ENCODE data around the gene TRIM46. TPM values are rescaled to one million over a fixed set of nuclear protein-coding genes. Genes with fewer than 3 reads are reported as not detected.
A peak's percentile ranks its signal among the peaks of the same experiment; 100 is the strongest.

The TRIM46 gene
- total RNA-seq, 4 donors from 2014 or later = 0.17 to 1.2 (median 0.62) TPM; not detected in 1

GRCh38 chr1:155177918-155178281 is 4.3 kb downstream of the TRIM46 start:
- intact Hi-C loops (cut with DNase I; ENCODE audit: low total_unique reads) = no loop called here
- H3K4me3 ChIP-seq (ENCODE audit: low read depth, poor library complexity, severe bottlenecking) = no peak overlapping the region
- no peak for TF ChIP-seq CTCF (IDR thresholded peaks at IDR 0.05)
- no peak for TF ChIP-seq POLR2A (IDR thresholded peaks at IDR 0.05)
- DNase-seq (ENCODE audit: low spot score in 2 of 2) = peak in 1 of 2 donors; percentile 65
- 89 to 94% methylated on average over 9 of the region's 9 CpGs for WGBS, 2 donors

- no peak overlapping the region for H3K4me3 ChIP-seq (ENCODE audit: low read depth, poor library complexity, severe bottlenecking)
- WGBS, 2 donors = 81% methylated on average over 30 of the region's 30 CpGs
- peak in 1 of 2 donors; percentile 84 for DNase-seq (ENCODE audit: low spot score in 2 of 2)
These were observed 4.9 kb downstream of the TRIM46 start for GRCh38 chr1:155178441-155179111.

GRCh38 chr1:155179112-155180031 is 5.7 kb downstream of the TRIM46 start:
- H3K4me3 ChIP-seq (ENCODE audit: low read depth, poor library complexity, severe bottlenecking) = no peak overlapping the region
- WGBS, 2 donors = 87% methylated on average over 30 to 31 of the region's 31 CpGs
- peak in 1 of 2 donors; percentile 82 for DNase-seq (ENCODE audit: low spot score in 2 of 2)
- TF ChIP-seq POLR2A (IDR thresholded peaks at IDR 0.05) = no peak
- TF ChIP-seq CTCF (IDR thresholded peaks at IDR 0.05) = no peak
- intact Hi-C loops (cut with DNase I; ENCODE audit: low total_unique reads) = no loop called here

More at GRCh38 chr1:155178441-155179111, 4.9 kb downstream of the TRIM46 start:
- intact Hi-C loops (cut with DNase I; ENCODE audit: low total_unique reads) = no loop called here
- no peak for TF ChIP-seq CTCF (IDR thresholded peaks at IDR 0.05)
- TF ChIP-seq POLR2A (IDR thresholded peaks at IDR 0.05) = no peak

GRCh38 chr1:155181371-155182051 is 7.9 kb downstream of the TRIM46 start:
- intact Hi-C loops (cut with DNase I; ENCODE audit: low total_unique reads) = no loop called here
- DNase-seq (ENCODE audit: low spot score in 2 of 2) = no peak
- no peak overlapping the region for H3K4me3 ChIP-seq (ENCODE audit: low read depth, poor library complexity, severe bottlenecking)
- 93 to 94% methylated on average over 18 of the region's 18 CpGs for WGBS, 2 donors
- TF ChIP-seq CTCF (IDR thresholded peaks at IDR 0.05) = no peak
- TF ChIP-seq POLR2A (IDR thresholded peaks at IDR 0.05) = no peak

GRCh38 chr1:155182052-155182550 is 8.5 kb downstream of the TRIM46 start:
- DNase-seq (ENCODE audit: low spot score in 2 of 2) = no peak
- intact Hi-C loops (cut with DNase I; ENCODE audit: low total_unique reads) = no loop called here
- WGBS, 2 donors = 85 to 86% methylated on average over 7 of the region's 7 CpGs
- no peak for TF ChIP-seq CTCF (IDR thresholded peaks at IDR 0.05)
- no peak for TF ChIP-seq POLR2A (IDR thresholded peaks at IDR 0.05)
- no peak overlapping the region for H3K4me3 ChIP-seq (ENCODE audit: low read depth, poor library complexity, severe bottlenecking)

Measured in lower leg skin (tissue), 4 donors.